NCI-H748 treated with DMSO at 0.1 percent for 48 hours (cell line): ENCODE measurements around the gene CBX8.

Source experiments
- DNase-seq: peaks from one replicate; lab custom pipeline; 2025; lab: John Stamatoyannopoulos, UW

Gene CBX8

DNA sequence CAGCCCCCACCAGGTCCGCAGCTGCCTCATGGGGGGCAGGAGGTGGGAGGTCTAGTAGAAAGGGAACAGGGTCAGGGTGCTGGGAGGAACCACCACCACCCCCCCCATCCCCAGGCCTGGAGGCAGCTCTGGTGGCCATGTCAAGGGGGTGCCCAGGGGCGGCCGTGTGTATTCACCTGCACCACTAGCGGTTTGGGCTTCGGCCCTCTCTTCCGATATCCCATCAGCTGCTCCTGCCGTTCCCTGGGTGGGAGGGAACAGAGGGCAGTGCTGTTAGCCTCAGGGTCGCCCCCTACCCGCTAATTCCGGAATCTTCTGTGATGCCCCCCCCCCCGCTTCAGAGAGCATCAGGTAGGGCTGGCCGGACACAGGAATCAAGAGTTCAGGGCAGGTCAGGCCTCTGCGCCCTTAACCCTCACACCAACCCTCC lies 38.6 kb upstream of the CBX8 start:
- DNase-seq = no peak

DNA sequence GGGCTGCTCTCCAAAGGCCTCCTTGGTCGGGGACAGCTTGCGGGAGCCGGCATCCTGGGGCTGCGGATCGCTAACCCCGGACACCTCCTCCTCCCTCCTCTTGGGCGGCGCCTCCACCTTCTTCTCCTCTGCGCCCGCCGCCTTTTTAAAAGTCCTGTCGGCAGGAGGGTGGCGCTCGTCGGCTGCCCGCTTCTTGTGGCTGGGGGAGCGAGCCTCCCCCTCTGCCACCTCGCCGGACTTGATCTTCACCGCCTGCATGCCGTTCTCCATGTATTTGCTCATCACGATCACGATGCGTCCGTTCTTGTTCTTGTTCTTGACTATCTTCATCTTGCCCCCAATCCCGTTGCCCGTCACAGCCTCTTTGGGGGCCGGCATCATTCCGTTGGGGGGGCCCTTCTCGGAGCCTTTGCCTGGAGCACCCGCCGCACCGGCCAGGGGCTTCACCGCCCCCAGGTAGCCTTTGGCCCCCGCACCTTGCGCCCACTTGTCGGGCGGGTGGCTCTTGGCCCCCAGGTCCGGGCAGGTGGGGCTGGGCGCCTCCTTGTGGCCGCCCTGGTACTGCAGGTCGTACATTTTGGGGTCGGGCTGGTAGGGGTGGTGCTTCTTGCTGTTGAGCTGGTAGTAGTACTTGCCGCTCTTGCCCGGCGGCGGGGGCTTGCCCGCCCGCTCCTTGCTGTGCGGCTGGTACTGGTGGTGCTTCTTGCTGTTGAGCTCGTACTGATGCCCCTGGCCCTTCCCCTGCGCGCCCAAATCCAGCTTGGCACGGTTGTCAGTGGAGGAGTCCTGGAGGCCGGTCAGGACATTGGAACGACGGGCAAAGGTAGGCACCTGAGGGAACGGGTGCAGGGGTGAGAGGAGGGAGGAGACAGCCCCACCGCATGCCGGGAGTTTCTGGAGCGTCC lies 37.9 kb upstream of the CBX8 start:
- DNase-seq = no peak

DNA sequence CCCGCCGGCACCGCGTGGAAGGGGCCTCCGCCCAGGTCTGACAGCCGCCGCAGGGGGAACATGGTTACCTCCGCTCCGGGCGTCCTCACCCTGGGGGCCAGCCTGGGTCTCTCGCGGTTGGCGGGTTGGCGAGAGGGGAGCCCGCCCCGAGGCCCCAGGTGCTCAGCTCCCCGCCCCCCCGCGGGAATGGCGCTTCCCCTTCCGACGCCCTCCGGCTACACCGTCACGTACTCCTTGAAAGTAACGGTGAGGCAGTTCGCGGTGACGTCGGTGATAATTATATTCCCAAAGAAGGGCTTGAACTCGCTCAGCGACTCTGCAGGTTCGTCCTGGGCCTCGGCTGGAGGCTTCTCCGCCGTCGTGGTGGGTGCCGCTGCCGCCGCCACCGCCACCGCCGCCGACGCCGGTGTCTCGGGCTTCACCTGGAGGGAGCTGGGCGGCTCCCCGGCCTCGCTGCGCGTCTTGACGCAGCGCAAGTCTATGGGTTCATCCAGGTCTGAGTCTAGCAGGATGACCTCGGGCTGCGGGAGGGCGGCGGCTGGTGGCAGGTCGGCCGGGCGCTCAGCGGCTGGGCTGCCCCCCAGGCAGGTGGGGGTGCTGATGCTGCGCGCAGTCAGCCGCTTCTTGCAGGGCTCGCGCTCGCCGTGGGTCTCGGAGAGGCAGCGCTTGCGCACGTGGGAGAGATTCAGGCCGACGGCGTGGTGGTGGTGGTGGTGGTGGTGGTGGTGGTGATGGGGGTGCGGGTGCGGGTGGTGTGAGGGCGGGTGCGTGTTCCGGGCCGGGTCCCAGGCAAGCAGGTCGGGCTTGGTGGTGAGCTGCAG lies 37.1 kb upstream of the CBX8 start:
- no peak for DNase-seq

DNA sequence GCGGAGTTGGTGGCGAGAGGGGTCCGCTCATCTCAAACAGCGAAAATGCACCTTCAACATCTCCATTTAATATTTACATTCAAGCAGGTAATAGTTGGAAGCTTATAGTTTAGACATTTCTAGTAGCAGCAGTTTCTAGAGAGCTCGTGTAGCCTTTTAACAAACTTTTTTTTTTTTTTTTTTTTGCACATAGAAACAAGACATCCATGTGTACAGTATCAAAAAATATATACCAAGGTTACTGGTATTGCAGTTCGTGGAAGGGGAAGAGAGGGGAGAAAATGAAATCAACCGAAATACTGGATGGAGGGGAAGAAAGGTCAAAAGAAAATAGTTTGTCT lies 36.2 kb upstream of the CBX8 start:
- DNase-seq = no peak

DNA sequence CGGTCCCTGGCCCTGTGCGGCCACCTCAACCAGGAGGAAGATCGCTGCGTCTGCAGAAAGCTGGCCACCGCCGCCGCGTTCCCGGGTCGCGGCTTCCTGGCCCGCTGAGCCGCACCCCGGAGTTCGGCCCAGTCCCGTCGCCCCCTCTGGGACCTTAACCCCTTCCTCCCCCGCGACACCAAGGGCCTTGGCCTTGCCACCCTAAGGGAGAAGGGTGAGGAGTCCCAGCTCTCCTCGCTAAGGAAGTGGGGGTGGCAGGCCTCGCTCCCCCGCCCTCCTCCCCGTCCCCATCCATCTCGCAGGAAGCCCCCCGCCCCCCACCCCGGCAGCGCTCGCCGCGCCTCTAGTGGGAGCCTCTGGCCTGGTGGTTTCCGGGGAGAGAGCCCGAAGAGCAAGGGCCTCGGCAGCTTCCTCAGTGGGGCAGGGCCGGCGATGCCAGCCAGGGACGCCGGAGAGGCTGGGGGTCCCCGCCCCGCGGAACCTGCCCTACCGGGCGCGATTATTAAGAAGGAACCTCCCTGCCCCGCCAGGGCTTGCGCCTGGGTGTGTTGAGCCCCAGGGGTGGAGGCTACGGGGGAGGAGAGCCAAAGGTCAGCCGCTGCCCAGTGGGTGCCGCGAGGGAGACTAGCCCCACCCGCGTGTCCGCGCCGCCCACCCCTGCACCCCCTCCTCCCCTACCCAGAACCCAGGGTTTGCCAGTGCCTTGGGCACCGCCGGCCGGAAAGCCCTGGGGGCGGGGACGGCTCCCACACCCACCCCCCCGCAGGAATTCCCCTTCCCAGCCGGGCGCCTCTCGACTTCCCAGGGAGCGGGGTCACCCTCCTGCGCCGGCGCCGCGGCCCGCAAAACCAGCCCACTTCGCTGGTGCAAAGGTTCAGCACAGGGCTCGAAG lies 35.6 kb upstream of the CBX8 start:
- no peak for DNase-seq

DNA sequence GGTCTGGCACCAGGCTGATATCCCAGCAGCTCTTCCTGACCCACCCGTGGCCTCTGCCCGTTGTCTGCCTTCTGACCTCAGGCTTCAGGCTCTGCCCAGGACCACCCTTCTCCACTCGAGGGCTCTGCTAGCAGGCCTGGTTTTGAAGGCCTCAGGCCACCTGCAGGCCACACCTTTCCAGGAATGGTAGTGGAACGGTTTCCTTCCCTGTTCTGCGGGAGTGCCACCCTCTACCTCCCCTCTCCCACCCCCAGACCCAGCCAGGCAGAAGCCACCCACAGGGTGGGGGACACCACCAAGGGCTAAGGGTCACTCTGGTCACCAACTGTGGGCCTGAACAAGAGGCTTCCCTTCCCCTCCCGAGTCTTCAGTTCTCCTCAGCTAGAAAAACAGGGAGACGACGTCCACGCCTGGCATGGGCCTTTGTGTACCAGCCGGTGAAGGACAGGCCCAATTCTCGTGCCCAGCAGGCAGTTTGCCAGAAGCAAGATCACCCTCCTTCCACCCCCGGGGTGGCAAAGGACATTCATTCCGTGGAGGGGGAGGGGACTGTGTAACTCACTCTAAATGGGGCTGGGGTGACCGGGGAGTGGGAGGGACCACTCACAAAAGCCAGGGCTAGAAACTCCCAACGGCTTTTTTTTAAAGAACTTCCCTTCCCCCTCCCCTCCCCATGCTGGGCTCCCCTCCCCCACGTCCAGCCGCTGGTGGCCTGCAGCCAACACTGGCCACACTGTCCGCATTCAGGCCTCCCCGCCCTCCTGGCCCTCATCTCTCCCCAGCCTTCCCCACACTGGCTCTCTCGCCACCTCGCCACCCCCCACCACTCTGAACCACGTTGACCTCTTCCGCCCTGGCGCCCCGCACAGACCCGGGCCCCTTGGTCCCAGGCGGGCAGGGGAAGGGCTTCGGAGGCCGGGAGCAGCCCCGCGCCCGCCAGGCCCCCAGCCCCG lies 34.7 kb upstream of the CBX8 start:
- no peak for DNase-seq

DNA sequence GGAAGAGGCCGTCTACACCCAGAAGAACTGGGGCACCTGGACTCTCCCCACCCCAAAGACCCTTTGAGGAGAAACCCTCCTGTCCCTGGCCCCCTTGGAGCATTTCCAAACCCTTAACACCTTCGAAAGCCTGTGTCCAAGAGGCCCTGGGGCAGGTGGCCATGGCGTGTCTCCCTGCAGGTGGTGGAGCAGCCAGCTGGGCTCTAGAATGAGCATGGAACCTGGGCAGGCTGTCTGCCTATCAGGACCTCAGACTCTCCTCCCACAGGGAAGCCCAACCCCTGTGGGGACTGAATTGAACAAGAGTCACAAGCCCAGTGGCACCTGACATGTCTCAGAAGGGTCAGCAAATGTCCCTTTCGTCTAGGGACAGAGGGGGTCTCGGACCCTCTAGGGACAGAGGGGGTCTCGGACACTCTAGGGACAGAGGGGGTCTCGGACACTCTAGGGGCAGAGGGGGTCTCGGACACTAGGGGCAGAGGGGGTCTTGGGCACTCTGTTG lies 33.9 kb upstream of the CBX8 start:
- no peak for DNase-seq

DNA sequence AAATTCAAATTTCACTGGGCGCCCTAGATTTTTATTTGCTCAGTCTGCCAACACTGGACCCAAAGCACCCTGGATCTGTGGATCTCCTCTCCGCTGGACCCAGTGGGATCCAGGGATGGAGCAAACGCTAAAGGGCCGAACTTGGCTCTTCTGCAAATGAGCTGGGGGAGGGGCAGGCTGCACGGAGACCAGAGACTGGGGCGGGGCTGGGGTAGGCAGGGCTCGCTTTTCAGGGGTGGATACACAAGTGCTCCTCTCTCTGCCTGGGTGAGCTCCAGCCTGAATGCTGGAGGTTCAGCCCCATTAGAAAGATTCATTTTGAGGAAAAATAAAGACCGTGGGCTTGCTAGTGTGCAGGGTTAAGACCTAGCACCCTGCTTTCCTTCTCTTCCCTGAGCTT lies 33.4 kb upstream of the CBX8 start:
- no peak for DNase-seq

DNA sequence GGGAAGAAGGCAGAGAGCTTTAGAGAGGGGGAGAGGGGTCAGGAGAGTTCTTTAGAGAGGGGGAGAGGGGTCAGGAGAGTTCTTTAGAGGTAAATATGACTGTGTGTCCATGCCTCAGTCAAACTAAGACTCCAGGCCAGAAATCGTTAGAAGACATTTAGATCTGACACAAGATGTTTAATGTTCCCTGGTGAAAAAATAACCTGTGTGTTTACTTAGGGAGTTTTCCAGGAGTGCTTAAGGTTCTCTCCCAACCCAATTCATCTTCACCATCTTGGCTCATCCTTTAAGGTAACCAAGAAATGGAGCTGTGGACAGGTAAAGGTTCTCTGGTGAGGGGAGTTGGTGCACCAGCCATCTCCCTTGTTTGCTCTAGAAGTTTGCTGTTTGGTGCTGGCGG lies 32.6 kb upstream of the CBX8 start:
- DNase-seq = no peak

DNA sequence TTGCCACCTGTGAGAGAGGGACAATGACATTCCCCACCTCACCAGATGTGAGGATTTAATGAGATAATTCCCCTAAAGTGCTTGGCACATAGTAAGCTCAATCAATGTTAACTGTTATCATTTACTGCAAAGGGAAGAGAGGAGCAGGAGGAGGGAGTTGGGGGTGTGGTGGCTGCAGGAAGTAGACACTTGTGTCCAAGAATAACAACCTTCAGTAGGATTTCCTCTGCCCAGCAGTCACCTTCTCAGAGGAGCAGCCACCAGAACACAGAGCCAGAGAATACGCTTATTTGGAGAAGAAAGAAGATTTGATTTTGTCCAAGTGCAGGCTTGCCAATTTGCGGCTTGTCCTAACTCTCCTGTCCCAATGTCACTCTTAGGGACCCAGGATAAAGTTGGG lies 32.1 kb upstream of the CBX8 start:
- DNase-seq = no peak

DNA sequence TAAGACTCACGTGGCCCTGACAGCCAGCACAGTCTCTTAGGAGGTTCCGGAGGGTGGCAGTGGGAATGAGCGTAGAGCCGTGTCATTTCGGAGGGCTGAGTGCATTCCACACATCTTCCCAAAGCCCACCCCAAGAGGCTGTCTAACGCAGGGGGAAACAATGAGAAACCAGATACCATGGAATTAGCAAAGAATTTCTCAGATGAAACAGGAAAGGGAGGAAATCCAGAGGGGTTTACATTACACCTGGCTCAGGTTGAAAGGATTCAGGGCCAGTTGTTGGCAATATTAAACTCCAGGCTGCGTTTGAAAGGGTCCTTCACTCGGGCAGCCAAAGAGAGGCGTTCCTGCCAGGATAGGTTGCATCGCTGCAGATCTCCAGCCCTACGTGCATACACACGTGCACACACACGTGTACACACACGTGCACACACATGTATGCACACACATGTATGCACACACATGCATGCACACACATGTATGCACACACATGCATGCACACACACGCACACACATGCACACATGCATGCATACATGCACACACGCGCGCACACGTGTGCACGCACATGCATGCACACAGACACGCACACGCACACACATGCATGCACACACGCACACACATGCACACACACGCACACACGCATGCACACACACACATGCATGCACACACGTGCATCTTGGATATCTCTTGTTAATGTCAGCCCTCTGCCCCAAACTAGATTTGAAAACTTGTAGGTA lies 30.1 kb upstream of the CBX8 start:
- DNase-seq = no peak

DNA sequence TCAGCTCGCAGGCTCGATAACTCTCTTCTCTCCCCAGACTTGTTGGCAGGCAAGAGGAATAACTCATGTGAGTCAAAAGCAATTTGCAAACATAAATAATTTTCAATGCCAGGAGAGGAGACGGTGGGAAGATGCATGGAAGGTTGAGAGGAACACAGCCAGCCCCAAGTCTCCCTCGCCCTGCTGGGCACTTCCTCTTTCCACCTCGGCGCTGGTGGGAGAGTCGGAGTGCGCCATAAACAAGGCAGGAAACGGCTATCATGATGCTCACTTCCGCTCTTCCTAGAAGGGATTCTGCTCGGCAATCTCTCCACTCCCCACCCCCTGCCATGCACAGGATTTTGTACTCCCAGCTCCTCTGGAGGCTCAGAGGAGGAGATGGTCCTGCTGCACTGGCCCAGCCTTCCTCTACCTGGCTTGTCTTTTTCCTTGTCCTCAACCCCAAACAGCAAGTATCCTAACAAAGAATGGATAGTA lies 29.4 kb upstream of the CBX8 start:
- DNase-seq = no peak

DNA sequence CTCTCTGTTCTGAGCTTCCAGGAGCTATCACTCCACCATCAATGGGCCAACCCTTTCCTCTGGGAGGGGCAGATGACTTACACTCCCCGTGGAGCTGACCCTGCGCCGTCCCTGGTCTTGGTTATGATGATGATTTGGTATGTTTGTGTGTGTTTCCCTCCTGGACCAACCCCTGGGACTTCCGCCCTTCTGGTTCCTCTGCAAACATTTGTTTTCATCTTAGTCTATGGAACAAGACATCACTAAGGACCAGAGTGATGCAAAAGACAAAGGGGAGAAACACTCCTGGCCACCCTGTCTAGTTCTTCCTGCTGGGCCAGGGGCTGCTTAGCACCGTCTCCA lies 28.7 kb upstream of the CBX8 start:
- no peak for DNase-seq

DNA sequence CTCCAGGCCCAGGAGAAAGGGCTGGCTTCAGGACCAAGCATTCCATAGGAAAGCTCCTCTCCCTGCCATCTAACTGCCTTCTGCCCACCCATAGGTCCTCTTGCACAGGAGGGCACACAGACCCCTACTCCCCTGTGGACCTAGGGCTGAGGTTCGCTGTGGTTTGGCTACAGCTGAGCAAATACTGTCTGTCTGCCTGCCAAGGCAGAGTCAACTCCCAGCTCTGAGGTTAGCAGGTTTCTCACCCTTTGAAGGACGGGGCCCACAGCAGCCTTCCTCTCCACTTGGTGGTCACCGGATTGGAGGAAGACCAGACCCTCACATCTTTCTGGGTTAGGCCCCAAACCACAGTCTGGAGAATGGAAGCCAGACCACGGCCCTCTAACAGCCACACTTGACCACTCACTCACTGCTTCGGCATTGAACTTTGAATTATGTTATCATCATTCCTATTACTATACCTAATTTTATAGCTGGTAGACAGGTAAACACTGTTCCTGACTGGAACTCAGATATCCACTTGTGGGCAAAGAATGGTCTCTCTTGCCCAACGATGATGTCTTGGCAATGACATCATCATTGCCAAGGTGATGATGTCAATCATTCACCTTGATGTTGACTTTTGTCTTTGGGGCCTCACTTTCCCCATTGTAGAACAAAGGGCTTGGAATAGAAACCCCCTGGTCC lies 28.2 kb upstream of the CBX8 start:
- DNase-seq = no peak

DNA sequence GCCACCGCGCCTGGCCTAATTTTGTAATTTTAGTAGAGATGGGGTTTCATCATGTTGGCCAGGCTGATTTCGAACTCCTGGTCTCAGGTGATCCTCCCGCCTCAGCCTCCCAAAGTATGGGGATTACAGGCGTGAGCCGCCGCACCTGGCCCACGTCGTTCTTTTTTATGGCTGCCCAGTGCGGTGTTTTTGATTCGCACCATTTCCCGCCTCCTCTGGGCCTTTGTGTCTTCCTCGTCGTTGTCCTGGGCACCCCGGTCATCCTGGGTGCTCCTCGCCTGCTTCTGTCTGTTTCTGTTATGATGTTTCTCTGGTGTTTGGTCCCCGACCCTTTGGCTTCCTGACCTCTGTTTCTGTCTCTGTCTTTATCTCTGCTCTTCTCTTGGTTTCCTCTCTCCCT lies 27.4 kb upstream of the CBX8 start:
- no peak for DNase-seq

DNA sequence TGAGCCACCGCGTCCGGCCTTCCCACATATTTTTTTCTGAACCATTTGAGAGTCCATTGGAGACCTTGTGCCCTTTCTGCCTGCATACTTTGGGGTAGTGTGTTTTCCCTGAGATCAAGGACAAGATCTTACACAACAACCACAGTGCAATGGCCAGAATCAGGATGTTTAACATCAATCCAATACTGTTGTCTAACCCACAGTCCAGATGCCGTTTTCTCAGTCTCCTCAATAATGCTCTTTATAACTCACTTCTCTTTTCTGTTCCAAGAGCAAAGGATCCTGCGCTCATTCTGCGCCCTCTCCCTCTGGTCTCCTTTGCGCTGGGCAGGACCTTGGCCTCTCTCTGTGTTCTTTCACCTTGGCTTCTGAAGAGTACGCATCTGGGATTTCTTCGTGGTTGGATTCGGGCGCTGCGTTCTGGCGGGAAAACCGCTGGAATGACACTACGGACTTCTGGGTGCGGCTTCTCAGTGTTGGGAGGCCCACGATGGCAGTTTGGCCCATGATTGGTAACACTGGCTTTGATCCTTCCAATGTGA lies 25.8 kb upstream of the CBX8 start:
- DNase-seq = no peak

DNA sequence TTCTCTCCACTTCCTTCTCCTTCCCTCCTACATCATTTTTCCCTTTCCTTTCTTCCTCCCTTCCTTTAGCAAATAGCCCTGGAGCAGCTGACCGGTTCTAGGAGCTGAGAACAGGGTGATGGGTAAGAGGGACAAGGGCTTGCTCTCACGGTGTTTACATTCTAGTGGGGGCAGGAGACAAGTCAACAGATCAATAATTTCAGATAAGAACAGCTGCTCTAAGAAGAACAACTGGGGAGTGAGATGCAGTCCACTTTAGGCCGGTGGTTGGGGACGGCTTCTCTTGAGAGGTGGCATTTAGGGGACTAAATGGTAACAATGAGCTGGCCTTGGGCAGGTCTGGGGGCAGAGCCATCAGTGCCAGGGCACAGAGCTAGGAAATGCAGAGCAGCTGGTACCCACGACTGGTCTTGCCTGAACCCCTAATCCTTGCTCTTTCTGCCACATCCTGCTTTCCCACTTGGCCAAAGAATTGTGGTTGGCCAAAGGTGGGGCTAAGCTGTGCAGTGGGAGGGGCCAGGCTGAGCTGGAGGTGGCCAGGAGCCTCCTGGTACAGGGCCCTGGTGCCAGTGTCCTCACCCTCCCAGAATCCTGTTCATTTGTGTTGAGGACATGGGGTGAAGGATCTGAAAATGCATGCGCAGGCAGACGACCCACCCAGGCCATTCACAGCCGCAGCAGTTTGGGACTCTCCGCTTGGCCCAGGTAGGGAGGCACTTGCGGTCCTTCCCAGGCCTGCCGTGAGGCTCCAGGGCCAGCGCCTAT lies 24.6 kb upstream of the CBX8 start:
- no peak for DNase-seq

DNA sequence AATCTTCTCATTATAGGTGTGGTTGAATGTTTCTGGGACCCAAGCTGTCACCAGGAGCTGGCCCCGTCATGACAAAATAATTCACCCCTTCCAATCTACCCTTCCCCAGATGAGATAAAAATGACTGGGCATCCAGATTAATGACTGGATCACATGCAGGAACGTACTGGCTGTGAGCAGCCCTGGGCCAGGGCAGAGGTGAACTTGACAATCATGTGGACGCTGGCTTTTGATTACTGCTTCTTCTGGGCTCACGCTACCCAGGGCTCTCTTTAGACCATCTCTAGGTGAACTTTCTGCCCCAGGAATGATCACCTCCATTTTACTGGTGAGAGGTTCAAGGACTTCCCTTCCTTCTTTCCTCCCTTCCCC lies 24.1 kb upstream of the CBX8 start:
- DNase-seq = no peak
